T-helper 22 cell (primary cell): Measurements from ENCODE around the gene NOC2L.
A peak's percentile ranks its signal among the peaks of the same experiment; 100 is the strongest.

Experiments used
- DNase-seq: peaks from one replicate; pipeline ENCODE4 v3.0.0-alpha.2; 2020; ENCODE audit warnings: low read depth

The NOC2L gene

DNA sequence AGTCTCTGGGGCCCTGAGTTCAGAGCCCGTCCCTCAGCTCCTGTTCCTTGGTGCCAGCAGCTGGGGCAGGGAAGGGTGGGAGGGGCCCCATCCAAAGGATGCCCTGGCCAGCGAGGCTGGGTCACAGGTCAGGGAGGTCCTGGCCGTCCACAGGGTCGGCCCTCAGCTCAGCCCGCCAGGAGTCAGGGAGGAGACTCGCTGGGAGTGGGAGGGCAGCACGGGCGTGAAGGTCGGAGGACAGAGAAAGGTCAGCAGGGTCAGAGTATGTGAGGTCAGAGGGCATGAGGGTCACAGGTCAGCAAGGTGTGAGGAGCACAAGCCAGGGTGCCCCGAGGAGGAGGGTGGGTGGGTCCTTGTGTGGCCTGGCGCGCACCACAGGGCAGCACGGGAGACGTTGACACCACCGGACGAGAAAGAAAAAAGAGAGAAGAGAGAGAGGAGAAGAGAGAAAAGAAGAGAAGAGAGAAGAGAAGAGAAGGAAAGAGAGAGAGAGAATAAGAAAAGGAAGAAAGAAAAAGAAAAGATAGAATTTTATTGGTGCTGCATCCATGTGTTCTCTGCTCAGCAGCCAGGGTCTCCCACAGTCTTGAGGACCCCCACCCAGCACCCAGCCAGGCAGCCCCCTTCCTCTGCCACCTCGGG lies 15.8 kb upstream of the NOC2L start:
- no peak for DNase-seq

DNA sequence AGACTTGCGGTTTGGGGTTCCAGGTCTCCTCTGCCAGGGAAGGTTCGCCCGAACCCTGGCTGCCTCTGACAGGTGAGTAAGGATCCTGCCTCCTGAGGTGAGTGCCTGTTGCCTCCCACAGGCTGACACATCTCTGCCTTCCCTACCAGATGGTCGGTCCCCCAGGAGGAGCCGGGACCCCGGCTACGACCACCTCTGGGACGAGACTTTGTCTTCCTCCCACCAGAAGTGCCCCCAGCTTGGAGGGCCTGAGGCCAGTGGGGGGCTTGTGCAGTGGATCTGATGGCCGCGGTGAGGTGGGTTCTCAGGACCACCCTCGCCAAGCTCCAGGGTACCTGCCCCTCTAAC lies 15.2 kb upstream of the NOC2L start:
- no peak for DNase-seq

DNA sequence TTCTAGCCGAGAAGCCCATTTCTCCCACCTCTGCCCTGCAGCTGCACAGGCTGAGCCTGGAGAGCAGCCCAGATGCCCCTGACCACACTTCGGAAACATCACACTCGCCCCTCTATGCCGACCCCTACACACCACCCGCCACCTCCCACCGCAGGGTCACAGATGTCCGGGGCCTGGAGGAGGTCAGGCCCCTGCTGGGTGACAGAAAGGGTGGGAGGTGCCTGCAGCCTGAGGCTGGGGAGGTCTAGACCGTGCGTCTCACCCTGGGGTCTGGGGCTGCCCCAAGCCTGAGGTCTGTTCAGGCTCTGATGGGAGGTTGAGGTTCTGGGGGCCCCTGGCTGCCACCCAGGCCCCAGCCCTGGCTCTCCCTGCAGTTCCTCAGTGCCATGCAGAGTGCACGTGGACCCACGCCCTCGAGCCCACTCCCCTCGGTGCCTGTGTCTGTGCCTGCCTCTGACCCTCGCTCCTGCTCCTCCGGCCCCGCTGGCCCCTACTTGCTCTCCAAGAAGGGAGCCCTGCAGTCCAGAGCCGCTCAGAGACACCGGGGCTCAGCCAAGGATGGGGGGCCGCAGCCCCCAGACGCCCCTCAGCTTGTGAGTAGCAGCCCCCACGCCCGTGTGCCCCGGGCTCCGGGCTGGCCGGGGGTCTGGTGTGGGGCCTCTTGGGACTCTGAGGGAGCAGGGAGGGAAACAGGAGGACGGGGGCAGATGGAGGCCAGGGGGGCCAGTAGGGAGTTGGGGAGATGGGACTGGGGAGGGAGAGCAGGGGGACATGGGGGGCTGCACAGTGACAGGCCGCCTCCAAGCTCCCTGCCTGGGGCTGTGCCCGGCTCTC lies 14.6 kb upstream of the NOC2L start:
- DNase-seq = no peak

DNA sequence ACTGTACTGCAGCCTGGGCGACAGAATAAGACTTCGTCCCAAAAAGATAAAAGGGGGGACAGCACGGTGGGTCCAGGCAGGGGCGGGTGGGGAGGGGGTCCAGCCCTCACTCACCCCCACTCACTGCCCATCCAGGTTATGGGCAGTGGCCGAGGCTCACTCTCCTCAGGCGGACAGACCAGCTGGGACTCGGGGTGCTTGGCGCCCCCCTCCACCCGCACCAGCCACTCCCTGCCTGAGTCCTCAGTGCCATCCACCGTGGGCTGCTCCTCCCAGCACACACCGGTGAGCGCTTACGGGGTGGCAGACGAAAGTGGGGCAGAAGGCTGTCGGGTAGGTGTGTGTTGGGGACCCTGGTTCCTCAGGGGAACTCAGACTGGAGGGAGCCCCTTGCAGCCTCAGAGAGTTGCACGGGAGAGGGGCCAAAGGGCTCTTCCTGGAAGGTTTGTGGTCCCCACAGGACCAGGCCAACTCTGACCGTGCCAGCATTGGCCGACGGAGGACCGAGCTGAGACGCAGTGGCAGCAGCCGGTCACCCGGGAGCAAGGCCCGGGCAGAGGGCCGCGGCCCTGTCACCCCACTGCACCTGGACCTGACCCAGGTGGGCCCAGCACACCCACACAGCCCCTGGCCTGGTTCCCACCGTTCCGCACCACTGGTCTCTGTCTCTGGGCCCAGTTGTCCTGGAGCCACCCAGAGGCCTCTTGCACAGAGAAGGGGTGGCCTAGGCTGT lies 13.8 kb upstream of the NOC2L start:
- DNase-seq = no peak

DNA sequence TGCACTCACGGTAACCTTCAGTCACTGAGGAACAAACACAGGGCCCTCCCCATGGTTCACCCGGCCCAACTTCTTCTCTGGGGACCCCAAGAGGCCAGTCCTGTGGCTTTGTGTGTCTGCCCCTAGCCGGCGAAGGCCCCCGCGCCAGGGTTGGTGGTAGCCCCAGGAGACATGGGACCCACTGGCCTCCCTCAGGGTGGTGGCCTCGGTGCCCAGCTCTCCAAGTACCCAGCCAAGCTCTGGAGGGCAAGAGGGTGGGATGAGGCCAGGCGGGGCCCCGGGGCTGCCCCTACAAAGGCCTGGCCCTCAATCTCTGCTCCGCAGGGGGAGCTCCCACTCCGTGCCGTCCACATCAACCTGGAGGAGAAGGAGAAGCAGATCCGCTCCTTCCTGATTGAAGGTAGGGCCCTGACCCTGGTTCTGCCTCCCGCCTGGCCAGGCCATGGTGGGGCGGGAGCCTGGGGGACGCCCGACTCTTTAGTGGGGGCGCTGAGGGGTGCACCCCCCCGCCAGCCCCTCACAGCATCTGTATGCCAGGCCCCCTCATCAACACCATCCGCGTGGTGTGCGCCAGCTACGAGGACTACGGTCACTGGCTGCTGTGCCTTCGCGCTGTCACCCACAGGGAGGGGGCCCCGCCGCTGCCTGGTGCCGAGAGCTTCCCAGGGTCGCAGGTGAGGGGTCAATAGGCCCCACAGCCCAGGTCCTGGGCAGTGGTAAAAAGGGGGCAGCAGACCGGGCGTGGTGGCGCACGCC lies 12.9 kb upstream of the NOC2L start:
- no peak for DNase-seq

DNA sequence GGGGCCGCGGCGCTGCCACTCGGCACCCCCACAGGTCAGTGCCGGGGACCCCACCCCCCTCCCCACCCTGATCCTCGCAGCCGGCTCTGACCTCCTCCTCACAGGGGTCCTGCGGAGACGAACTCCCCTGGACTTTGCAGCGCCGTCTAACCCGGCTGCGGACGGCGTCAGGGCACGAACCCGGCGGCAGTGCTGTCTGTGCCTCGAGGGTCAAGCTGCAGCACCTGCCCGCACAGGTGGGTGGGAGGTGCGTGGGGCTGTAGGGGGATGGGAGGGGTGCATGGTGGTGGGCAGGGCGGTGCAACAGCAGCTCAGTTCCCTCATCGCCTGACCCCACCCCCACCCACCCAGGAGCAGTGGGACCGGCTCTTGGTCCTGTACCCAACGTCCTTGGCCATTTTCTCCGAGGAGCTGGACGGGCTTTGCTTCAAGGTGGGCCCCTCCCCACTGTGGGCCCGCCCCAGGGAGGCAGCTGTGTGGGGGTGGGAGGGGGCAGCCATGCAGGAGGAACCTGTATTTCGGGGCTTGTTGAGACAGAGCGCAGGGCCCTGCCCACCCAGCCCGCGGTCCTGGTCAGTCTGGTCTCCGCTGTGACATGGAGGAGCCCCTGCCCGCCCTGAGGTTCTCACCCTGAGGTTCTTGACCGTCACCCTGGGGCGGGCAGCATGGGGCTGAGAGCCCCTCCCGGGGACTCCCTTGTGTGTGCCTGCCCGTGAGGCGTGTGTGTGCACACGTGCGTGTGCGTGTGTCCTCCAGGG lies 12.1 kb upstream of the NOC2L start:
- DNase-seq = no peak

DNA sequence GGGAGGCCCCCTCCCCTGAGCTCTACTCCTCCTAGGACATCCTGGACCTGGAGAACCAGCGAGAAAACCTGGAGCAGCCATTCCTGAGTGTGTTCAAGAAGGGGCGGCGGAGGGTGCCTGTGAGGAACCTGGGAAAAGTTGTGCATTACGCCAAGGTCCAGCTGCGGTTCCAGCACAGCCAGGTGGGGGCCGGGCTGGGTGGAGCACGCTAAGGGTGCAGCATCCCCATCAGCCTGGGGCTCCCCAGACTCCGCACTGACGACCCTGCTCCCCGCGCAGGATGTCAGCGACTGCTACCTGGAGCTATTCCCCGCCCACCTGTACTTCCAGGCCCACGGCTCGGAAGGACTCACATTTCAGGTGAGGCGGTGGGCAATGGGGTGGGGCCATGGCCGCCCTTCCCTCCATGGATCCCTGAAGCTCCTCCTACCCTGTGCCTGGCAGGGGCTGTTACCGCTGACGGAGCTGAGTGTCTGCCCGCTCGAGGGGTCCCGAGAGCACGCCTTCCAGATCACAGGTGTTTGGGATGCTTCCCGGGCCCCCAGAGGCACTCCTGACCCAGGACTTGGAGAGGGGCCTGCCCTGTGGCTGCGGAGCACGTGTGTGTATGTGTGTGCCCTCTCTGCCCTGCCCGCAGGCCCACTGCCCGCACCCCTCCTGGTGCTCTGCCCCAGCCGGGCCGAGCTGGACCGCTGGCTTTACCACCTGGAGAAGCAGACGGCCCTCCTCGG lies 11.4 kb upstream of the NOC2L start:
- no peak for DNase-seq

DNA sequence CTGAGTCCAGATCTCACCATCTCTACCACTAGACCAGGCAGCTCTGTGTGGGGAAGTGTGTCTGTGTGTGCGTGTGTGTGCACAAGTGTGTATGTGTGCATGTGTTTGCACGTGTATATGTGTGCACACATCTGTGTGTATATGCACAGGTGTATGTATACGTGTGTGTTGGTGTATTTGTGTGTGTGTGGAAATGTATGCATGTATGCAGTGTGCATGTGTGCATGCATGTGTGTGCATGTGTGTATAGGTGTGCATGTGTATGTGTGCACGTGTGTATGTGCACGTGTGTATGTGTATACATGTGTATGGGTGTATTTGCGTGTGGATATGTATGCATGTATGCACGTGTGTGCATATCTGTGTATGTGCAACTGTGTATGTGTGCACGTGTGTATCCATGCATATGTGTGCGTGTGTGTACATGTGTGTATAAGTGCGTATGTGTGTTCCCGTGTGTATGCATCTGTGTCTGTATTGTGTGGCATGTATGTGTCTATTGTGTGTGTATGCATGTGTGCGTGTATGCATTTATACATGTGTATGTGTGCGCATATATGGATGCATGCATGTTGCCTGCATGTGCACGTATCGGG lies 10.3 kb upstream of the NOC2L start:
- no peak for DNase-seq

DNA sequence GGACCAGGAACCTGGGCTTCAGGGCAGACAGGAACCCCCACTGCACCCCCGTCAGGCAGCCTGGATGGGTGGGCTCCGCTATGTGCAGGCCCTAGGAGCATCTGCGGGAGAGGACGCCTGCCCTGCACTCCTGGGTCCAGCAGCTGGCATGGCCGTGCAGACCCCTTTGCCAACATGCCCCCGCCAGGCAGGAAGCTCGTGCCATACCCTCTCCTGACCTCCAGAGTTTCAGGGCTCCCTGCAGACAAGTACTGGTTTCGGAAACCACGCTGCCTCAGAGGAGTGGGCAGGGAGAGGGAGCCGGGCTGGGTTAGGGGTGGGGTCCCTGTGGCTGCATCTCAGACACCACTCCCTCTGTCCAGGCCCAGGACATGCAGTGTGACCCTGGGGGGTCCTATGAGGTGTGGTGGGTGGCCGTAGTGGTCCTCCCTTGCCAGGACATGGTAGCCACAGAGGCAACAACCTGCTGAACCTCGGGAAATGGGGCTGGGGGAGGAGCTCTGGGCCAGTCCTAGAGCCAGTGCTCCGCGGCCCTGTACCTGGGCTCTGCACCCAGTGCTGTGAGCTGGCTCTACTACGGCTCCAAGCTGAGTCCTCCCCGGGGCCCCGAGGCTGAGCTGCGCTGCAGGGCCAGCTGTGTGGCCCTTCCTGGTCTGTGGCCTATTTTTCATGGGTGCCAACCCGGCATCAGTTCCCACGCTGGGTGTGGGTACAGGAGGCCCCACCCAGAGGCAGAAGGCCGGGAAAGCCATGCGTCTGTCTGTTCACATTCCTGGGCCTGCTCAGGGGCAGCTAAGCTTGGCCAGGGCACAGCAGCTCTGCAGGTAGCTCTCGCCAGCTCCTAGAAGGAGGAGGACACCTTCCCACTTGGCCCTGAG lies 8.6 kb upstream of the NOC2L start:
- DNase-seq = no peak

DNA sequence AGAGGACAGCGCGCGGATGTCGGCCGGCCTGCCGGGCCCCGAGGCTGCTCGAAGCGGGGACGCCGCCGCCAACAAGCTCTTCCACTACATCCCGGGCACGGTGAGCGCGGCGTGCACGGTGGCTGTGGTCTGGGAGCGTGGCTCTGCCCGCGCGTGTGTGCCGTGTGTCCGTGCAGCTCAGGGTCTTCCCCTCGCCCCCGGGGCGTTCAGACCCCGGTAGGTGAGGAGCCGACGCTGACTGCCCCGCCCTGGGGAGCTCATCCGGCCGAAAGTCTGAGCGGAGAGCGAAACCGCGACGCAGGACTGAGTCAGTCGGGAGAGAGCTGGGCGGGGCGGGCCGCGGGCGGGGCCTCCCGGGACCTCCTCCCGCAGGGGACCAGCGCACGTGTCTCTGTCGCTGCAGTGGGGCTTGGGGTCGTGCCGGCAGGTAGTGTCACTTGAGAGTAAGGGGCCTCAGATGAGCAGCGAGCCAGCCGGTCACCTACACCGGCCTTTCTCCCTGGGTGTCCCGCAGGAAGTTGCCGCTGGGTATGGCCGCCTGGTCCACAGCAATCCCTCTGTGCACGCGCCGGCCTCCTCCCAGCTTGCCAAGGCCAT lies 7.7 kb upstream of the NOC2L start:
- peak; percentile 63 for DNase-seq

DNA sequence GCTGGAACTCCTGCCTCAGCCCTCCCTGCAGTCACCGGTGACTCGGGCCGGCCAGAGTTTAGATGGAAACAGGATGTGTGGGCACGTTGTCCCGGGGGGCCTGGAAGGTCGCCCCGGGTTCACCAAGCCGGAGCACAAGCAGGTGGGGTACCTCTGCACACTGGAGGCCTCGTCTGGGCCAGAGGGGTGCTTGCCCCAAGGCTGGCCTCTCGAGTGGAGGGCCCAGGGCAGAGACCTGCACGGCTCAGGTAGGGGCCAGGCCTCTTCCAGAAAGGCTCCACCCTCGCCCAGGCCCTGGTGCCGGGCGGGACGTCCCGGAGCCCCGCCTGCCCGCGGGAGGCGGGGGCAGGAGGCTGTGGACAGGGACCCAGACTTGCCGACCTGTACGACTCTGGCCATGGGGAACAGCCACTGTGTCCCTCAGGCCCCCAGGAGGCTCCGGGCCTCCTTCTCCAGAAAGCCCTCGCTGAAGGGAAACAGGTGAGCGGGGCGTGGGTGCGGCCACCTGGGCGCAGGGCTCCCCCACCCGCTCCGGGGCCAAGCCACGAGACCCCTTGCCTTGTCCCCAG lies 7.2 kb upstream of the NOC2L start, which contains the start of gene PLEKHN1:
PLEKHN1 (plus strand) TSS at position 348 of the 569 bp plus-strand sequence; CDS start at position 398, 50 bp downstream.
- no peak for DNase-seq

DNA sequence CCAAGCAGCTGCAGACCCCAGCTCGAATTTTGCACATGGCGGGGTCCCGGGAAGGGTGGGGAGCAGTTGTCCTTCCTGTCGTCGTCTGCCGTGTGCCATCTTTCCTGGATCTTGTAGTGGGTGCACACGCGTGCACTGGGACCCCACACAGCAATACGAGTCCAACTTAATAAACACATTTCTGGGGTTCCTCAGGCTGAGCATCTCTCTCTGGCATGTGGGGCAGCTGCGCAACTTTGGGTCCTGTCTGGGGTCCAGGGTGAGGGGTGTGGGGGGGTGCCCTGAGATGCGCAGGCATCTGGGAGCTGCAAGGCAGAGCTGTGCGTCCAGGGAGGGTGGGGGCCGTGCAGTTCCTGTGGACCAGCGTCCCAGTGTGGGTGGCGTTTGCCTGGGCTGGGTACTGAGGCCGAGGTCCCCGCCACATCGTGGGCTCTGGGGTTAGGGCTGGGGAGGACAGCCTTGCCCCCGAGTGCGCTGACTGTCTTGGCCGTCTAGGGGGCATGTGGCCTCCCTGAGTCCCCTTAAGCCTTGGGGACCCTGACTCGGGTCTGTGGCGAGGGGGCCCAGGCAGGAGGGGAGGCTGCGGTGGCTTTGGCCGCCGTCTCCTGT lies 6.6 kb upstream of the NOC2L start:
- DNase-seq = no peak

DNA sequence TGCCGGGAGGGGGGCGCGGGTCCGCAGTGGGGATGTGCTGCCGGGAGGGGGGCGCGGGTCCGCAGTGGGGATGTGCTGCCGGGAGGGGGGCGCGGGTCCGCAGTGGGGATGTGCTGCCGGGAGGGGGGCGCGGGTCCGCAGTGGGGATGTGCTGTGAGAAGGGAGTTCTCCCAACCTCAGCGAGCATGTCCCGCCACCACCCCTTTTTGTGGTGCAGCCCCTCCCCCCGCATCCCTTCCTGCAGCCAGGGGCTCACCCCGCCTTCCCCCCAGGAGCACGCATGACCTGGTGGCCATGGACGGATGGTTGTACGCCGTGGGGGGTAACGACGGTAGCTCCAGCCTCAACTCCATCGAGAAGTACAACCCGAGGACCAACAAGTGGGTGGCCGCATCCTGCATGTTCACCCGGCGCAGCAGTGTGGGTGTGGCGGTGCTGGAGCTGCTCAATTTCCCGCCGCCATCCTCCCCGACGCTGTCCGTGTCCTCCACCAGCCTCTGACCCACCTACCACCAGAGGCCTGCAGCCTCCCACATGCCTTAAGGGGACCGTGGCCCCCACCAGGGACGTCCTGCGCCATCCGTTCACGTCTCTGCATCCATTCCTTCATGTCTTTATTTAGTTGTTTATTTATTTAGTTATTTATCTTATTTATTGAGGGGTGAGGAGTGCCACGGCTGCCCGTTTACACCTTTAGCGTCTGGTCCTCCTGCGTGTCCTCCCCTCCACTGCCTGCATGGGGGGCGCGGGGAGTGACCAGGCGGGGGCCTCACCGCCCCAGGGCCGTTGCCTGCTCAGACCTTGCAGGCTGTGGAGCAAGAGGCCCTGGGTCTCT lies 5.9 kb upstream of the NOC2L start:
- no peak for DNase-seq

DNA sequence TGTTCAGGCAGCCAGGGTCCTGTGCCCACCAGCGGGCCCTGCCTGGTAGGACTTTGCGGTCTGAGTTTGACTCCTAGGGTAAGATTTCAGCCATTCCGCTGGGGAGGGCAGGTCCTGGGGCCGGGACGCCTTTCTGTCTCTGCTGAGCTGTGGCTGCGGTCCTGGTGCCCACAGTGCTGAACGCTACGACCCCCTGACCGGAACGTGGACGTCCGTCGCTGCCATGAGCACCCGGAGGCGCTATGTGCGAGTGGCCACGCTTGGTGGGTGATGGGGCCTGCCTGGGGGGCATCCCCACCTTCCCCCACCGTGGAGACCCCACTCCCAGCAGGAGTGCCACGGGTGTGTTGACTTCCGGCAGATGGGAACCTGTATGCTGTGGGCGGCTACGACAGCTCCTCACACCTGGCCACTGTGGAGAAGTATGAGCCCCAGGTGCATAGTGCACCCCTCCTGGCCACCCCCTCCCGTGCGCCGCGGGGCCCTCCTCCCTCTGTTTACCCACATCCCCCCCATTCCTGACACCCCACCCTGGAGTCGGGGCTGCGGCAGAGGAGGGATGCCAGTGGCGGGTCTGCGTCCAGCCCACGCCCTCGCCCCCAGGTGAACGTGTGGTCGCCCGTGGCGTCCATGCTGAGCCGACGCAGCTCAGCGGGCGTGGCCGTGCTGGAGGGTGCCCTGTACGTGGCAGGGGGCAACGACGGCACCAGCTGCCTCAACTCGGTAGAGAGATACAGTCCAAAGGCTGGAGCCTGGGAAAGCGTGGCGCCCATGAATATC lies 4.9 kb upstream of the NOC2L start:
- DNase-seq = no peak

DNA sequence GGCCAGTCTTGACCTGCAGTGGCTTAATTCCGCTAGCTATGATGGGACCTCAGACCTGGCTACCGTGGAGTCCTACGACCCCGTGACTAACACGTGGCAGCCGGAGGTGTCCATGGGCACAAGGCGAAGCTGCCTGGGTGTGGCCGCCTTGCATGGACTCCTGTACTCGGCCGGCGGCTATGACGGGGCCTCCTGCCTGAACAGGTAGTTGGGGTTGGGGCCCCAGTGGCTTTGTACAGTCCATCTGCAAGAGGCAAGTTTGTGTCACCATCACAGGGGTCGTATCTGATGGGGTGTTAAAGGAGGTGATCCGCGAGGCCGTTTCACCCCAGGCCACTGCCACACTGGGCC lies 4.2 kb upstream of the NOC2L start:
- DNase-seq = no peak
